Activated B cell treated with CpG ODN at 0.5 μM for 24 hours (primary cell): ENCODE results near the gene DPF1. TPM values are rescaled to one million over a fixed set of nuclear protein-coding genes. Genes with fewer than 3 reads are reported as not detected.

Experiments
- ATAC-seq: fragments of 200-7000 bp; cut with Tn5 transposase; one replicate; pipeline ENCODE4 v1.10.0; 2021; ENCODE audit warnings: low read depth, mild to moderate bottlenecking, moderate library complexity
- CTCF ChIA-PET: fragments of 350-600 bp; sonication (Branson Sonifier 250); formaldehyde crosslinking; loops from one replicate; lab custom pipeline; 2021; ENCODE audit warnings: antibody characterized with exemption; lab: Charles Lee
- POLR2A ChIA-PET: fragments of 350-600 bp; sonication (Branson Sonifier 250); formaldehyde crosslinking; loops from one replicate; lab custom pipeline; 2021; ENCODE audit warnings: antibody characterized with exemption; lab: Charles Lee
- DNase-seq: peaks from one replicate; pipeline ENCODE4 v3.0.0; 2022
- H3K27ac Mint-ChIP-seq: one replicate; pipeline ENCODE4 v1.8.0; 2020; ENCODE audit warnings: mixed read lengths
- H3K27me3 Mint-ChIP-seq: one replicate; pipeline ENCODE4 v1.8.0; 2021; ENCODE audit warnings: mixed read lengths
- H3K36me3 Mint-ChIP-seq: one replicate; pipeline ENCODE4 v1.8.0; 2021; ENCODE audit warnings: low read depth, mixed read lengths
- H3K4me1 Mint-ChIP-seq: one replicate; pipeline ENCODE4 v1.8.0; 2021; ENCODE audit warnings: mixed read lengths
- H3K4me3 Mint-ChIP-seq: one replicate; pipeline ENCODE4 v1.8.0; 2020; ENCODE audit warnings: mild to moderate bottlenecking, mixed read lengths
- H3K9me3 Mint-ChIP-seq: one replicate; pipeline ENCODE4 v1.8.0; 2020; ENCODE audit warnings: mixed read lengths
- CTCF ChIP-seq: fragments of 200-600 bp; IDR thresholded peaks from one replicate; pipeline ENCODE4 v1.8.0; 2022; ENCODE audit warnings: antibody characterized with exemption, mild to moderate bottlenecking
- intact Hi-C: fragments of 100-400 bp; cut with micrococcal nuclease; formaldehyde crosslinking; loops from one replicate; pipeline ENCODE4 v1.15.1; 2024
- total RNA-seq: library from RNA; stranded (reverse); gene quantifications from 2 replicates; pipeline ENCODE4 v1.2.3, GENCODE V29; 2022

DPF1 gene
- total RNA-seq, 1 donor from 2014 or later: not detected

GRCh38 chr19:38255383-38256014 lies 31.5 kb upstream of the DPF1 start:
- ChIA-PET POLR2A (interaction anchor here (0.6 to 3.2 kb wide), 8 partner anchors 9 to 348 kb away, joined by 3 to 44 read pairs (median 5); partner anchors contain the start of genes SIPA1L3 and SPINT2), CTCF (interaction anchor here (0.7 to 4.0 kb wide), 8 partner anchors 8 to 357 kb away, joined by 3 to 26 read pairs (median 5); no protein-coding TSS in a partner anchor)
- H3K36me3 Mint-ChIP-seq: no peaks in the 10 kb centered on the region
- DNase-seq: no peak
- intact Hi-C loops: loop anchor here (1.0 kb wide), 2 partner anchors 12 to 357 kb away; no protein-coding TSS in a partner anchor
- no peaks in the 10 kb centered on the region for H3K9me3 Mint-ChIP-seq
- H3K27ac Mint-ChIP-seq: peak overlapping the region; percentile 83
- peaks cover 62% of the 10 kb centered on the region for H3K4me1 Mint-ChIP-seq
- ATAC-seq: peak; percentile 8
- TF ChIP-seq CTCF: no peak
- peak overlapping the region; percentile 79 for H3K4me3 Mint-ChIP-seq
- H3K27me3 Mint-ChIP-seq: no peaks in the 10 kb centered on the region

GRCh38 chr19:38253788-38254187 lies 29.8 kb upstream of the DPF1 start:
- H3K4me3 Mint-ChIP-seq: peak overlapping the region; percentile 73
- no peak for TF ChIP-seq CTCF
- CTCF ChIA-PET: interaction anchor here (1.8 to 4.0 kb wide), 2 partner anchors 10 kb away, joined by 4 to 26 read pairs; no protein-coding TSS in a partner anchor
- no peaks in the 10 kb centered on the region for H3K36me3 Mint-ChIP-seq
- H3K4me1 Mint-ChIP-seq: peaks cover 63% of the 10 kb centered on the region
- no peaks in the 10 kb centered on the region for H3K27me3 Mint-ChIP-seq
- peak overlapping the region; percentile 76 for H3K27ac Mint-ChIP-seq
- intact Hi-C loops: loop anchor here (1.0 kb wide), 2 partner anchors 9 to 11 kb away; partner anchors contain the start of gene SPINT2
- no peaks in the 10 kb centered on the region for H3K9me3 Mint-ChIP-seq
- DNase-seq (no peak), ATAC-seq (peak; percentile 6)
- POLR2A ChIA-PET: interaction anchor here (0.6 to 5.1 kb wide), 4 partner anchors 10 to 83 kb away, joined by 4 to 42 read pairs (median 12); partner anchors contain the start of gene SPINT2

GRCh38 chr19:38252941-38253691 lies 29.1 kb upstream of the DPF1 start:
- ChIA-PET CTCF (interaction anchor here (1.8 to 4.0 kb wide), 3 partner anchors 10 to 18 kb away, joined by 4 to 26 read pairs (median 5); no protein-coding TSS in a partner anchor), POLR2A (interaction anchor here (0.6 to 5.1 kb wide), 5 partner anchors 9 to 121 kb away, joined by 4 to 42 read pairs (median 8); partner anchors contain the start of genes PSMD8 and SPINT2)
- H3K9me3 Mint-ChIP-seq: no peaks in the 10 kb centered on the region
- peak overlapping the region; percentile 76 for H3K27ac Mint-ChIP-seq
- H3K4me3 Mint-ChIP-seq: peak overlapping the region; percentile 73
- H3K27me3 Mint-ChIP-seq: no peaks in the 10 kb centered on the region
- TF ChIP-seq CTCF: no peak
- no peaks in the 10 kb centered on the region for H3K36me3 Mint-ChIP-seq
- ATAC-seq (peak; percentile 75), DNase-seq (peak; percentile 62)
- intact Hi-C loops: loop anchor here (1.0 kb wide), 2 partner anchors 9 to 11 kb away; partner anchors contain the start of gene SPINT2
- H3K4me1 Mint-ChIP-seq: peaks cover 63% of the 10 kb centered on the region

GRCh38 chr19:38252385-38252784 lies 28.4 kb upstream of the DPF1 start:
- H3K27ac Mint-ChIP-seq: peak overlapping the region; percentile 76
- no peak for DNase-seq
- POLR2A ChIA-PET: interaction anchor here (0.6 to 5.1 kb wide), 3 partner anchors 9 to 122 kb away, joined by 4 to 42 read pairs (median 5); partner anchors contain the start of genes PSMD8 and SPINT2

More at GRCh38 chr19:38252385-38252784, 28.4 kb upstream of the DPF1 start:
- H3K27me3 Mint-ChIP-seq: no peaks in the 10 kb centered on the region
- intact Hi-C loops: no loop called here
- CTCF ChIA-PET: interaction anchor here (1.8 to 4.0 kb wide), 3 partner anchors 9 to 17 kb away, joined by 4 to 26 read pairs (median 5); no protein-coding TSS in a partner anchor
- H3K36me3 Mint-ChIP-seq: no peaks in the 10 kb centered on the region
- TF ChIP-seq CTCF: no peak
- peaks cover 63% of the 10 kb centered on the region for H3K4me1 Mint-ChIP-seq
- H3K9me3 Mint-ChIP-seq: no peaks in the 10 kb centered on the region
- H3K4me3 Mint-ChIP-seq: peak overlapping the region; percentile 73
- no peak for ATAC-seq
